Measurements from ENCODE around the gene ZCRB1.

ZCRB1 gene

GRCh38 chr12:42262271-42262670 lies 63.6 kb downstream of the ZCRB1 start:
- H3K36me3 ChIP-seq (replicated peaks; ENCODE audit: low read depth, low read length) = no peaks in the 10 kb centered on the region
- no peaks in the 10 kb centered on the region for H3K27me3 ChIP-seq (ENCODE audit: low read depth, low read length)
- H3K27ac ChIP-seq (ENCODE audit: low read length) = no peak overlapping the region
- no peaks in the 10 kb centered on the region for H4K20me1 ChIP-seq (ENCODE audit: insufficient read depth, low read length)
- peaks cover 10% of the 10 kb centered on the region for H3K4me1 ChIP-seq (ENCODE audit: low read length)
- no peak for TF ChIP-seq CTCF (IDR thresholded peaks at IDR 0.05; ENCODE audit: low read depth, low read length)
- TF ChIP-seq EZH2phosphoT487 (IDR thresholded peaks at IDR 0.05; ENCODE audit: low read depth) = no peak
- H3K9me3 ChIP-seq (ENCODE audit: insufficient read depth, low read length) = no peaks in the 10 kb centered on the region
- no peak overlapping the region for H2AFZ ChIP-seq (ENCODE audit: low read depth, low read length)
- peak overlapping the region; percentile 55 for H3K4me2 ChIP-seq (ENCODE audit: low read length)
- no peaks in the 10 kb centered on the region for H3K79me2 ChIP-seq (ENCODE audit: low read length)
- no peak overlapping the region for H3K4me3 ChIP-seq (ENCODE audit: low read length)
- no peak overlapping the region for H3K9ac ChIP-seq (ENCODE audit: low read length)

Data from OCI-LY3 (cell line).